Measurements from ENCODE around the gene TIMP2. TPM values are rescaled to one million over a fixed set of nuclear protein-coding genes. Genes with fewer than 3 reads are reported as not detected.

TIMP2 gene
- total and polyA plus RNA-seq, 2 donors from 2014 or later = 72.1 to 172 TPM

GRCh38 chr17:78897664-78898047 lies 27.5 kb downstream of the TIMP2 start:
- H3K9ac ChIP-seq (ENCODE audit: low read length in 3 of 3) = no peak overlapping the region
- no peak overlapping the region for H3K27ac ChIP-seq (ENCODE audit: low read depth in 2 of 2, low read length in 2 of 2)
- FAIRE-seq = no peak
- no peaks in the 10 kb centered on the region for H3K9me3 ChIP-seq (ENCODE audit: control insufficient read depth in 2 of 3, insufficient read depth in 1 of 3, low read length in 3 of 3)
- H3K27me3 ChIP-seq (ENCODE audit: control insufficient read depth, insufficient read depth, low read length) = no peaks in the 10 kb centered on the region
- TF ChIP-seq CTCF (IDR thresholded peaks at IDR 0.05; ENCODE audit: borderline replicate concordance, extremely low read depth, insufficient read depth) = no peak
- intact Hi-C loops (cut with DNase I) = no loop called here
- H3K36me3 ChIP-seq (ENCODE audit: control insufficient read depth in 2 of 3, insufficient read depth in 3 of 3, low read length in 3 of 3) = no peaks in the 10 kb centered on the region
- H3K4me3 ChIP-seq (ENCODE audit: low read length in 3 of 3) = no peak overlapping the region
- no peak for DNase-seq
- peaks cover 0 to 12% (median 0%) of the 10 kb centered on the region in 3 donors for H3K4me1 ChIP-seq (ENCODE audit: control insufficient read depth in 2 of 3, insufficient read depth in 2 of 3, low read depth in 1 of 3, low read length in 3 of 3)

- no peak for TF ChIP-seq CTCF (IDR thresholded peaks at IDR 0.05; ENCODE audit: borderline replicate concordance, extremely low read depth, insufficient read depth)
- no peaks in the 10 kb centered on the region for H3K36me3 ChIP-seq (ENCODE audit: control insufficient read depth in 2 of 3, insufficient read depth in 3 of 3, low read length in 3 of 3)
- H3K9me3 ChIP-seq (ENCODE audit: control insufficient read depth in 2 of 3, insufficient read depth in 1 of 3, low read length in 3 of 3) = no peaks in the 10 kb centered on the region
- H3K4me3 ChIP-seq (ENCODE audit: low read length in 3 of 3) = no peak overlapping the region
- FAIRE-seq (no peak), DNase-seq (no peak)
- no peak overlapping the region for H3K9ac ChIP-seq (ENCODE audit: low read length in 3 of 3)
- H3K4me1 ChIP-seq (ENCODE audit: control insufficient read depth in 2 of 3, insufficient read depth in 2 of 3, low read depth in 1 of 3, low read length in 3 of 3) = peaks cover 0 to 12% (median 0%) of the 10 kb centered on the region in 3 donors
- H3K27ac ChIP-seq (ENCODE audit: low read depth in 2 of 2, low read length in 2 of 2) = no peak overlapping the region
- intact Hi-C loops (cut with DNase I) = no loop called here
- no peaks in the 10 kb centered on the region for H3K27me3 ChIP-seq (ENCODE audit: control insufficient read depth, insufficient read depth, low read length)
Measured at GRCh38 chr17:78896834-78897663, 28.1 kb downstream of the TIMP2 start.

- Histone ChIP-seq H3K9me3 (ENCODE audit: control insufficient read depth in 2 of 3, insufficient read depth in 1 of 3, low read length in 3 of 3) (no peaks in the 10 kb centered on the region), H3K4me3 (ENCODE audit: low read length in 3 of 3) (no peak overlapping the region), H3K9ac (ENCODE audit: low read length in 3 of 3) (no peak overlapping the region), H3K27me3 (ENCODE audit: control insufficient read depth, insufficient read depth, low read length) (no peaks in the 10 kb centered on the region), H3K36me3 (ENCODE audit: control insufficient read depth in 2 of 3, insufficient read depth in 3 of 3, low read length in 3 of 3) (no peaks in the 10 kb centered on the region), H3K4me1 (ENCODE audit: control insufficient read depth in 2 of 3, insufficient read depth in 2 of 3, low read depth in 1 of 3, low read length in 3 of 3) (peaks cover 0 to 12% (median 0%) of the 10 kb centered on the region in 3 donors), H3K27ac (ENCODE audit: low read depth in 2 of 2, low read length in 2 of 2) (no peak overlapping the region)
- FAIRE-seq = no peak
- TF ChIP-seq CTCF (IDR thresholded peaks at IDR 0.05; ENCODE audit: borderline replicate concordance, extremely low read depth, insufficient read depth) = no peak
- intact Hi-C loops (cut with DNase I) = no loop called here
- no peak for DNase-seq
Measured at GRCh38 chr17:78896091-78896833, 28.9 kb downstream of the TIMP2 start.

All from kidney (tissue), 14 donors.